Spleen (tissue), 11 donors: ENCODE results near the gene CMSS1. TPM values are rescaled to one million over a fixed set of nuclear protein-coding genes. Genes with fewer than 3 reads are reported as not detected.

Experiments
- DNase-seq: peaks from one replicate; pipeline ENCODE4 v3.0.0-alpha.2; 2020
- H3K27ac ChIP-seq, 8 donors: fragments of 200-600 bp; sonication (generic) in 7 of 8; 1 replicate in 4 of 8; 2 replicates in 4 of 8; pipeline versions ENCODE4 v1.5.0 to v1.8.0; 2016 to 2021; ENCODE audit warnings: inconsistent platforms in 4 of 8, mild to moderate bottlenecking in 4 of 8, moderate library complexity in 1 of 8
- H3K27me3 ChIP-seq, 7 donors: fragments of 200-600 bp; sonication (generic) in 6 of 7; replicated peaks in 1 of 7; 1 replicate in 4 of 7; 2 replicates in 3 of 7; pipeline versions ENCODE4 v1.5.0 to v1.8.0; 2016 to 2021; ENCODE audit warnings: inconsistent platforms in 3 of 7, mild to moderate bottlenecking in 1 of 7
- H3K36me3 ChIP-seq, 6 donors: fragments of 200-600 bp; sonication (generic) in 5 of 6; 1 replicate in 4 of 6; 2 replicates in 2 of 6; pipeline versions ENCODE4 v1.5.0 to v1.8.0; 2016 to 2021; ENCODE audit warnings: inconsistent platforms in 2 of 6
- H3K4me1 ChIP-seq, 6 donors: fragments of 200-600 bp; sonication (generic) in 5 of 6; 1 replicate in 3 of 6; 2 replicates in 3 of 6; pipeline versions ENCODE4 v1.5.0 to v1.8.0; 2016 to 2021; ENCODE audit warnings: inconsistent platforms in 3 of 6
- H3K4me3 ChIP-seq, 8 donors: fragments of 200-600 bp; sonication (generic) in 7 of 8; 1 replicate in 4 of 8; 2 replicates in 4 of 8; pipeline versions ENCODE4 v1.5.0 to v1.8.0; 2016 to 2021; ENCODE audit warnings: inconsistent platforms in 4 of 8, mild to moderate bottlenecking in 4 of 8, moderate library complexity in 2 of 8
- H3K9me3 ChIP-seq, 8 donors: fragments of 200-600 bp; sonication (generic) in 7 of 8; 1 replicate in 4 of 8; 2 replicates in 4 of 8; pipeline versions ENCODE4 v1.5.0 to v1.8.0; 2016 to 2021; ENCODE audit warnings: inconsistent platforms in 4 of 8
- POLR2A ChIP-seq, 3 donors: fragments of 450-650 bp; IDR thresholded peaks; one replicate each; pipeline ENCODE4 v1.5.1; 2017; ENCODE audit warnings: antibody characterized with exemption in 3 of 3, mild to moderate bottlenecking in 1 of 3
- POLR2AphosphoS5 ChIP-seq, 3 donors: sonication (generic); formaldehyde crosslinking; IDR thresholded peaks; one replicate each; pipeline ENCODE4 v1.5.1; 2017; ENCODE audit warnings: antibody characterized with exemption in 3 of 3
- WGBS, 5 donors: extraction: QIAGEN DNeasy Blood & Tissue Kit in 3 of 5; methylation state at CpG; one replicate each; pipeline versions ENCODE4 v1.1.5 to v1.1.7; 2013 to 2018; 5-methylcytosine and 5-hydroxymethylcytosine counted together
- intact Hi-C: fragments of 100-400 bp; cut with DNase I; formaldehyde crosslinking; loops from one replicate; pipeline ENCODE4 v1.15.0; 2023; ENCODE audit warnings: low total_unique reads
- polyA plus RNA-seq, 3 donors: library from polyadenylated mRNA; stranded (reverse); fragments of 200-250 nt; gene quantifications; one replicate each; pipeline ENCODE4 v1.2.1, GENCODE V29; 2013
- total RNA-seq, 7 donors: library from RNA; depleted of rRNA in 3 of 7; stranded (reverse); fragments of >200 nt in 3 of 7; fragmentation: NEBNext Ultra II Directional in 4 of 7; extraction: Animal tissue kit (Norgen Biotek cat#: 25700) in 4 of 7; gene quantifications; one replicate each; pipeline versions ENCODE4 v1.1.0 to v1.2.1, GENCODE V29; 2016 to 2021
- TF ChIP-seq, protein P1 (sequence below), 11 experiments: fragments of 200-600 bp in 7 of 11; fragments of 450-650 bp in 4 of 11; sonication (generic) in 4 of 11; IDR thresholded peaks in 8 of 11; conservative IDR thresholded peaks in 3 of 11; 1 replicate in 7 of 11; 2 replicates in 4 of 11; pipeline versions ENCODE4 v1.4.0 to v1.8.0; 2016 to 2021; ENCODE audit warnings: antibody characterized with exemption in 11 of 11, inconsistent platforms in 4 of 11, mild to moderate bottlenecking in 1 of 11
- donor health status: healthy with polysubstance abuse.
- donor health status: DM: no; HTN: no; CAD: no; lungs with moderate emphysema.
- donor health status: DM: no; HTN: no; CAD: no.
- donor health status: Bipolar disorder and iron deficiency.
- donor health status: healthy.
- donor health status: DM: no; HTN: no; CAD: no.
- donor health status: DM: yes; HTN: yes; CAD: no.

The CMSS1 gene
- total and polyA plus RNA-seq, 10 donors = 6.9 to 30.1 (median 20.0) TPM

DNA sequence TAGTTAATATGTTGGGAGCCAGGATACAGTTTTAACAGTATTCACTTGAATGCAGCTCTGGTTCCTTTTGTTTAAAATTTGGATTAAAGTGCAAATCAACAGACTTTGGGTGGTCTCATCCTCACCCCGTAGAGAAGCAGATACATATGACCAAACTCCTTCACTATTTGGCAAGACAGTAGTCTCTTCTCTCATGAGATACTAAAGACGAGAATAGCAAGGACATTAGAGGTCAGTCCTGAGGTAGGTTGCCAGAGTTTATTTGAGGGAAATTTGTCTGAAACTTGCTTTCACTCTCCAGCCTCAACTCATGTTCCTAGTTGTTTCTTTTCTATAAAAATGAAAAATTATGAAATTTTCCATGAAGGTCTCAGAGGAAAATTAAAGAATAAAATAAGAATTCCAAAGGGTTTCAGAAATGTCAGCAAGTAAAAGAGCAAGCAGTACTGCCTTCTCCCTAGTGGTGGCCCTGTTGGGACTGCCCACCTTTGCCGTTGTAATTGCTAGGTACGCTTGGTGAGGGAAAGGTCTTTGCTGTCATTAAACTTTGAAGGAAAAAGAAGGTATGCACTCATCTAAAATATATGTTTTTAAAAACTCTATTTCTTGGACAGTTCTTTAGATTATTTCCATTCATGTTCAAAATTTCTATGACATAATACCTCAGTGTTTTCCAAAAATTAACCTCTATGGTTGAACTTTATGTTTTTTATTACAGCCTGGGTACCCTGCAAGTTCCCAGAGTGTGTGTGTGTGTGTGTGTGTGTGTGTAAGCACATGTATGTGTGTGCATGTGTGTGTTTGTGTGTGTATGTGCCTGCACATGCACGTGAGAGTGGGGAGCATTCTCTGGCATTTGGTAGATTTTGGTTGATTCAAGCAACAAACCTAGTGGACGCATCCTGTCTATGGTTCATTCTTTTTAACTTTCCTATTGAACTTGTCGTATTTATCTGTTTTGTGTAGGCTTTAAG, 111.4 kb downstream of the CMSS1 start:
- Histone ChIP-seq H3K9me3 (no peaks in the 10 kb centered on the region), H3K4me3 (no peak overlapping the region), H3K27me3 (no peaks in the 10 kb centered on the region), H3K4me1 (no peaks in the 10 kb centered on the region), H3K36me3 (peaks cover 0 to 4% (median 0%) of the 10 kb centered on the region in 6 donors), H3K27ac (no peak overlapping the region)
- no peak for DNase-seq
- TF ChIP-seq POLR2A (IDR thresholded peaks at IDR 0.05) = no peak
- TF ChIP-seq POLR2AphosphoS5 (IDR thresholded peaks at IDR 0.05) = no peak
- TF ChIP-seq, protein P1, sequence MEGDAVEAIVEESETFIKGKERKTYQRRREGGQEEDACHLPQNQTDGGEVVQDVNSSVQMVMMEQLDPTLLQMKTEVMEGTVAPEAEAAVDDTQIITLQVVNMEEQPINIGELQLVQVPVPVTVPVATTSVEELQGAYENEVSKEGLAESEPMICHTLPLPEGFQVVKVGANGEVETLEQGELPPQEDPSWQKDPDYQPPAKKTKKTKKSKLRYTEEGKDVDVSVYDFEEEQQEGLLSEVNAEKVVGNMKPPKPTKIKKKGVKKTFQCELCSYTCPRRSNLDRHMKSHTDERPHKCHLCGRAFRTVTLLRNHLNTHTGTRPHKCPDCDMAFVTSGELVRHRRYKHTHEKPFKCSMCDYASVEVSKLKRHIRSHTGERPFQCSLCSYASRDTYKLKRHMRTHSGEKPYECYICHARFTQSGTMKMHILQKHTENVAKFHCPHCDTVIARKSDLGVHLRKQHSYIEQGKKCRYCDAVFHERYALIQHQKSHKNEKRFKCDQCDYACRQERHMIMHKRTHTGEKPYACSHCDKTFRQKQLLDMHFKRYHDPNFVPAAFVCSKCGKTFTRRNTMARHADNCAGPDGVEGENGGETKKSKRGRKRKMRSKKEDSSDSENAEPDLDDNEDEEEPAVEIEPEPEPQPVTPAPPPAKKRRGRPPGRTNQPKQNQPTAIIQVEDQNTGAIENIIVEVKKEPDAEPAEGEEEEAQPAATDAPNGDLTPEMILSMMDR (IDR thresholded peaks at IDR 0.05 in 8 of 11, conservative IDR thresholded peaks at IDR 0.05 in 3 of 11) = no peak
- intact Hi-C loops = no loop called here
- WGBS, 5 donors = 82 to 93% (median 87%) methylated on average over 7 of the region's 7 CpGs

DNA sequence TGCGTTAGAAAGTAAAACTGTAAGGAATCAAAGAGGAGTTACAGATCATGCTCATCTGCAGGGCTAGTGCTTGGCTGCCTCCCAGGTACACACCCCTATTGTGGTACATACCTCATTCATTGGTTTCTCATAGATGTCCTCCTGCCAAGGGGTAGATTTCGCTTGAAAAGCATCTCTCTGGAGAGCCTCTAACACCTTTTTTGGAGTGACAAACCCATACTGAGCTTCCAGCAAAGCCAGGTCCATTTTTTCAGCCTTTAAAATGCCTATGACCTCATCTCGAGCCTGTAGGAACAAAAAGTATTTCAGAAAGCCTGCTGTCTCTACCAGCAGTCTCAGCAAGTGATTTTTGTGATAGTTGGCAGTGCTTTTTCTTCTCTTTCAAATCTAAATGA, 112.1 kb downstream of the CMSS1 start:
- H3K27me3 ChIP-seq = no peaks in the 10 kb centered on the region
- TF ChIP-seq POLR2A (IDR thresholded peaks at IDR 0.05) (no peak), POLR2AphosphoS5 (IDR thresholded peaks at IDR 0.05) (no peak)
- TF ChIP-seq, protein P1 (IDR thresholded peaks at IDR 0.05 in 8 of 11, conservative IDR thresholded peaks at IDR 0.05 in 3 of 11) = no peak
- WGBS, 5 donors = 80 to 94% (median 87%) methylated on average over 3 of the region's 3 CpGs
- no peaks in the 10 kb centered on the region for H3K9me3 ChIP-seq
- H3K4me3 ChIP-seq = no peak overlapping the region
- H3K36me3 ChIP-seq = peaks cover 0 to 4% (median 0%) of the 10 kb centered on the region in 6 donors
- no peak overlapping the region for H3K27ac ChIP-seq
- H3K4me1 ChIP-seq = peaks cover 0 to 1% (median 0%) of the 10 kb centered on the region in 6 donors
- DNase-seq = no peak
- intact Hi-C loops = no loop called here

DNA sequence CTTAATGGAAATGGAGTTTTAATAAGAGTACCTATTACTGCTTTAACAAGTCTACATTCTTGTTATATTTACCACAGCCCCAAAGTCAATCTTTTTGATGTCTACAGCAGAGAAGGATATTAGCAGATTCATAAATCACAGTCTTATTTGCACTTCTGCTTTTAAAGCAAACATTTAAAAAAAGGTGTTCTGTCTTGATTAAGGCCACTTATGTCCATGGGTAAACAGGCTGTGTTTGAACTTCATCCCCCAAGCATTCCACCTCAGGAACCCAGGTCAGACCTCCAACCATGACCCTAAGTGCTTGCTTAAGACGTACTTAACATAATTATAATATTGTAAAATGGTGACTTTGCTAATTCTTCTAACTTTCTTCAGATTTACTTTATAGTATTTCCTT, 113.4 kb downstream of the CMSS1 start:
- H3K27me3 ChIP-seq = no peaks in the 10 kb centered on the region
- 84 to 95% (median 91%) methylated on average over 1 of the region's 1 CpG for WGBS, 5 donors
- no peak overlapping the region for H3K4me3 ChIP-seq
- H3K36me3 ChIP-seq = peaks cover 0 to 4% (median 0%) of the 10 kb centered on the region in 6 donors
- H3K9me3 ChIP-seq = no peaks in the 10 kb centered on the region
- H3K4me1 ChIP-seq = peaks cover 0 to 10% (median 3%) of the 10 kb centered on the region in 6 donors
- DNase-seq = no peak
- intact Hi-C loops = no loop called here
- H3K27ac ChIP-seq = no peak overlapping the region
- no peak for TF ChIP-seq POLR2AphosphoS5 (IDR thresholded peaks at IDR 0.05)
- no peak for TF ChIP-seq POLR2A (IDR thresholded peaks at IDR 0.05)
- TF ChIP-seq, protein P1 (IDR thresholded peaks at IDR 0.05 in 8 of 11, conservative IDR thresholded peaks at IDR 0.05 in 3 of 11) = no peak
